GM19193 (cell line): Measurements from ENCODE around the gene RUFY1.

Experiments
- POLR2A ChIP-seq: IDR thresholded peaks from 4 replicates; pipeline ENCODE4 v1.6.1; 2011; ENCODE audit not compliant: insufficient read depth, insufficient read length; ENCODE audit errors: extremely low read depth

RUFY1 gene, protein sequence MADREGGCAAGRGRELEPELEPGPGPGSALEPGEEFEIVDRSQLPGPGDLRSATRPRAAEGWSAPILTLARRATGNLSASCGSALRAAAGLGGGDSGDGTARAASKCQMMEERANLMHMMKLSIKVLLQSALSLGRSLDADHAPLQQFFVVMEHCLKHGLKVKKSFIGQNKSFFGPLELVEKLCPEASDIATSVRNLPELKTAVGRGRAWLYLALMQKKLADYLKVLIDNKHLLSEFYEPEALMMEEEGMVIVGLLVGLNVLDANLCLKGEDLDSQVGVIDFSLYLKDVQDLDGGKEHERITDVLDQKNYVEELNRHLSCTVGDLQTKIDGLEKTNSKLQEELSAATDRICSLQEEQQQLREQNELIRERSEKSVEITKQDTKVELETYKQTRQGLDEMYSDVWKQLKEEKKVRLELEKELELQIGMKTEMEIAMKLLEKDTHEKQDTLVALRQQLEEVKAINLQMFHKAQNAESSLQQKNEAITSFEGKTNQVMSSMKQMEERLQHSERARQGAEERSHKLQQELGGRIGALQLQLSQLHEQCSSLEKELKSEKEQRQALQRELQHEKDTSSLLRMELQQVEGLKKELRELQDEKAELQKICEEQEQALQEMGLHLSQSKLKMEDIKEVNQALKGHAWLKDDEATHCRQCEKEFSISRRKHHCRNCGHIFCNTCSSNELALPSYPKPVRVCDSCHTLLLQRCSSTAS

DNA sequence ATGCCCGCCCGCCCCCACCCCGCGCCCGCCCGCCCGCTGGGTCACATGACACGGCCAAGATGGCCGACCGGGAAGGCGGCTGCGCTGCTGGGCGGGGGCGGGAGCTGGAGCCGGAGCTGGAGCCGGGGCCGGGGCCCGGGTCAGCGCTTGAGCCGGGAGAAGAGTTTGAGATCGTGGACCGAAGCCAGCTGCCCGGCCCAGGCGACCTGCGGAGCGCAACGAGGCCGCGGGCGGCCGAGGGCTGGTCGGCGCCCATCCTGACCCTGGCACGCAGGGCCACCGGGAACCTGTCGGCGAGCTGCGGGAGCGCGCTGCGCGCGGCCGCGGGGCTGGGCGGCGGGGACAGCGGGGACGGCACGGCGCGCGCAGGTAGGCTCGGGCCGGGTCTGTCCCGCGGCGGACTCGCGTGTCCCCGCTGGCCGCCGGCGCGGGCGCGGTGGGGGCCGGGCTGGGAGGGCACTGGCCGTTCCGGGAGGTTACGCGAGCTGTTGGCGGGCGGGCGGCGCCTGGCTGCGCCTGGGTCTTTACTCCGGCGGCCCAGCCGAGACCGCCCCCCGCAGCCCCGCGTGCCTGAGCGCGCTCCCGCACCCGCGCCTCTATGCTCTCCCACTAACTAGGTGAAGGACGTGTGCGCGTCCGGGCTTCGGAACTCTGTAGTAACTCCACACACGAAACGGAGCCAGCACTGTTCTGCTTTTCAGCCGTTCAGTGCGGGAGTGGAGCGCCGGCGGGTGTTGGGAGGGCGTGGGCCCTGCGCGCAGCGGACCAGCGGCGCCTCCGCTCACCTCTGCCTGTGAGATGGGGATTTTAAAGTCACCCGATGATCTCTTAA is at the start of gene RUFY1:
RUFY1 (plus strand) TSS at position 44 of the 832 bp plus-strand sequence; CDS start at position 60, 16 bp downstream.
- TF ChIP-seq POLR2A: peak; percentile 90

DNA sequence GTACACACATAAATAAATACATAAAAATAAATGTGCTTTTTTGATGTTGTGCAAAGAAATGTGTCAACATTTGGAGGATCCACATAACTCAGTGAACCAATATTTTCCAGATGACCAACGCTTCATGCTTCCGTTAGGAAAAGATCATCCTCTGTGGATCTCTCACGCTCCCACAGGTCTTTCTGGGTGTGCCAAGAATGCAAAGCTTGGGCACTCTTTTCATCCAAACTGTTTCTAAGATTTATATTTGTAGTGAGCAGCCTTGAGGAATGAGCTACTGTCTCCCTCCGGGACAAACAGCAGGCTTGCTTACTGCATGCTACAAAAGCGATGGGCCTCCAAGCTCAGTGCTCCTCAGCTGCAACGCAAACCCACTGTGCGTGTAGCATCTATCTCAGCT is 46.2 kb upstream of the RUFY1 start:
- no peak for TF ChIP-seq POLR2A

- TF ChIP-seq POLR2A: no peak
Observed at GRCh38 chr5:179504600-179505396, 45.6 kb upstream of the RUFY1 start.

- TF ChIP-seq POLR2A: no peak
Observed at GRCh38 chr5:179505636-179506261, 44.6 kb upstream of the RUFY1 start.

DNA sequence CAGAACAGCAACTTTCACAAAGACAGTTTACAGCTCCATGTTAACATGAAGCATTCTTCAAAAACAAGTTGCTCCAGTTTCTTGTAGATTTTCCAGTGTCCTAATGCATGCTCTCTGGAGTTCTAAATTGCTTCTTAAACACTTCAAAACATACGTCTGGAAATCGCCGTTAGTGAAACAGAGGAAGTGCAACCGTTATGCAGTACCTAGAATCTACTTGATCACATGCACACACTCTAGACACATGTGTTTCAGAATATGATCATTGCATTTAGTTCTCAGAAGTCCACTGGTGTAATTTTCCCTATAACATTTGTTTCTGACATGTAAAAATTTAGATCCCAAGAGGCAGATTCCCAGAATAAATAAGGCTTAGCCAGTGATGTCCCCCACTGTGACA is 41.1 kb upstream of the RUFY1 start:
- TF ChIP-seq POLR2A: no peak

DNA sequence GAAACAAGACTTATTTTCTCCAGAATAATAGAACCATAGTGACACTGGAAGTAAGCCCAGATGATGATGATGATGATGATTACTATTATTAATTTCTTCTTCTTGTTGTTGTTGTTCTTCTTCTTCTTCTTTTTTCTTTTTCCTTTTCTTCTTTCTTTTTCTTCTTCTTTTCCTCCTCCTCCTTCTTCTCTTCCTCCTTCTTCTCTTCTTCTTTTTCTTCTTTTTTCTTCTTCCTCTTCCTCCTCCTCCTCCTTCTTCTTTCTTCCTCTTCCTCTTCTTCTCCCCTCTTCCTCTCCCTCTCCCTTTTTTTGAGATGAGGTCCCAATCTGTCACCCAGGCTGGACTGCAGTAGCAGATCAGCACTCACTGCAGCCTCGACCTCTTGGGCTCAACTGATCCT is 40.5 kb upstream of the RUFY1 start:
- TF ChIP-seq POLR2A: no peak

DNA sequence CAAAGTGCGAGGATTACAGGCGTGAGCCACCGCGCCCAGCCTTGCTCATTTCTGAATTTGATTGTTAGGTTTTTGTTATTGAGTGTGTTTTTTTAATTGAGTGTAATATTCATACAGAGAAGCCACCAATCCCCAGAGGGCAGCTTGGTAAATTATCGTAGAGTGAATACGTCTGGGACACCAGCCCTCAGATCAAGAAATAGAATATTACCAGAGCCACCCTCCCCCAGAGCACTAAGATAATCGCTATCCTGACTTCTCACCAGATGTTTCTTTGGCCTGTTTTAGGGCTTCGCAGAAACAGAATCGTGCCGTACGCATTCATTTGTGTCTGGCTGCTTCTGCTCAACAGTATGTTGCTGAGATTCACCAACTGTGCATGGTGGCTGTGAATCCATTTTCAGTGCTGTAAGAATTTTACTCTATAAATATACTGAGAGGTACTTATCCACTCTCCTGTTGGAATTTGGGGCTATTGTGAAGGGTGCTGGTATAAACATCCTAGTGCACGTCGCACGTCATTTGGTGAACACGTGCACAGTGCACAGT is 37.8 kb upstream of the RUFY1 start:
- TF ChIP-seq POLR2A: no peak

- no peak for TF ChIP-seq POLR2A
Observed at GRCh38 chr5:179516221-179516620, 34.1 kb upstream of the RUFY1 start.

GRCh38 chr5:179526978-179527377 is 23.4 kb upstream of the RUFY1 start:
- no peak for TF ChIP-seq POLR2A

GRCh38 chr5:179530069-179530998 is 20.0 kb upstream of the RUFY1 start:
- peak; percentile 49 for TF ChIP-seq POLR2A

- no peak for TF ChIP-seq POLR2A
Observed at GRCh38 chr5:179533024-179533423, 17.3 kb upstream of the RUFY1 start.

DNA sequence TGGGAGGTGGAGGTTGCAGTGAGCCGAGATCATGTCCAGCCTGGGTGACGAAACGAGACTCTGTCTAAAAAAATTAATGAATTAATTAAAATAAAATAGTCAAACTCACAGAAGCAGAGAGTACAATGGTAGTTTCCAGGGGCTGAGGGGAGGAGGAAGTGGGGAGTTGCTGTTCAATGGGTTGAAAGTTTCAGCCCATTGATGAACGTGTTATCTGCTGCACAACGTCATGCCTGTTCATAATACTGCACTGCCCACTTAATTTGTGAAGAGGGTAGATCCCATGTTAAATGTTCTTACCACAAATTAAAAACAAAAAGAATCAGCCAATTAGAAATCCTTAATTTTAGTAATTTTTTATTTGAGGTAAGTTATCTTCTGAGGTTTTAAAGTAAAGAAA is 16.4 kb upstream of the RUFY1 start:
- TF ChIP-seq POLR2A: no peak

- no peak for TF ChIP-seq POLR2A
Observed at GRCh38 chr5:179534431-179534830, 15.9 kb upstream of the RUFY1 start.
